Measurements from ENCODE around the gene SDHAF1. TPM values are rescaled to one million over a fixed set of nuclear protein-coding genes. Genes with fewer than 3 reads are reported as not detected.

The SDHAF1 gene
- total RNA-seq, 1 experiment from 2014 or later = 28.1 TPM

GRCh38 chr19:35996777-35997176, 1.8 kb downstream of the SDHAF1 start:
- H3K4me1 Mint-ChIP-seq (ENCODE audit: low read depth, unreplicated experiment) = peaks cover 11% of the 10 kb centered on the region
- BruUV-seq (replicated peaks) = no TSS peak
- Histone ChIP-seq H3K27me3 (replicated peaks; ENCODE audit: control insufficient read depth, insufficient read depth, low read length) (no peaks in the 10 kb centered on the region), H3K9me3 (no peaks in the 10 kb centered on the region), H3K36me3 (ENCODE audit: control insufficient read depth, insufficient read depth, low read length) (no peaks in the 10 kb centered on the region), H3K4me1 (no peaks in the 10 kb centered on the region; the same call in 1 of the 2 replicates), H3K4me3 (ENCODE audit: low read depth, low read length) (no peak overlapping the region)
- DNase-seq = no peak
- H3K4me3 Mint-ChIP-seq (ENCODE audit: unreplicated experiment) = peak overlapping the region; percentile 95
- no peaks in the 10 kb centered on the region for H3K27me3 Mint-ChIP-seq (ENCODE audit: insufficient read depth, unreplicated experiment)
- ChIA-PET CTCF (interaction anchor here (2.0 kb wide), 1 partner anchor 12 kb away, joined by 5 read pairs; the partner anchor contains the start of gene SYNE4), POLR2A (interaction anchor here (2.2 kb wide), 1 partner anchor 12 kb away, joined by 15 read pairs; the partner anchor contains the start of gene SYNE4)
- H3K27ac Mint-ChIP-seq (ENCODE audit: unreplicated experiment) = peak overlapping the region; percentile 75
- peaks cover 39% of the 10 kb centered on the region for H3K36me3 Mint-ChIP-seq (ENCODE audit: insufficient read depth, unreplicated experiment)
- H3K9me3 Mint-ChIP-seq (ENCODE audit: unreplicated experiment) = no peaks in the 10 kb centered on the region
- TF ChIP-seq, protein P1, sequence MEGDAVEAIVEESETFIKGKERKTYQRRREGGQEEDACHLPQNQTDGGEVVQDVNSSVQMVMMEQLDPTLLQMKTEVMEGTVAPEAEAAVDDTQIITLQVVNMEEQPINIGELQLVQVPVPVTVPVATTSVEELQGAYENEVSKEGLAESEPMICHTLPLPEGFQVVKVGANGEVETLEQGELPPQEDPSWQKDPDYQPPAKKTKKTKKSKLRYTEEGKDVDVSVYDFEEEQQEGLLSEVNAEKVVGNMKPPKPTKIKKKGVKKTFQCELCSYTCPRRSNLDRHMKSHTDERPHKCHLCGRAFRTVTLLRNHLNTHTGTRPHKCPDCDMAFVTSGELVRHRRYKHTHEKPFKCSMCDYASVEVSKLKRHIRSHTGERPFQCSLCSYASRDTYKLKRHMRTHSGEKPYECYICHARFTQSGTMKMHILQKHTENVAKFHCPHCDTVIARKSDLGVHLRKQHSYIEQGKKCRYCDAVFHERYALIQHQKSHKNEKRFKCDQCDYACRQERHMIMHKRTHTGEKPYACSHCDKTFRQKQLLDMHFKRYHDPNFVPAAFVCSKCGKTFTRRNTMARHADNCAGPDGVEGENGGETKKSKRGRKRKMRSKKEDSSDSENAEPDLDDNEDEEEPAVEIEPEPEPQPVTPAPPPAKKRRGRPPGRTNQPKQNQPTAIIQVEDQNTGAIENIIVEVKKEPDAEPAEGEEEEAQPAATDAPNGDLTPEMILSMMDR (IDR thresholded peaks at IDR 0.05; ENCODE audit: insufficient read depth in 1 of 2, low read depth in 1 of 2, low read length in 1 of 2, severe bottlenecking in 1 of 2, unreplicated experiment in 1 of 2) = no peak
- intact Hi-C loops (cut with micrococcal nuclease; ENCODE audit: unreplicated experiment) = no loop called here

GRCh38 chr19:36001605-36002004, 6.6 kb downstream of the SDHAF1 start:
- intact Hi-C loops (cut with micrococcal nuclease; ENCODE audit: unreplicated experiment) = no loop called here
- Mint-ChIP-seq H3K36me3 (ENCODE audit: insufficient read depth, unreplicated experiment) (peaks cover 49% of the 10 kb centered on the region), H3K27me3 (ENCODE audit: insufficient read depth, unreplicated experiment) (no peaks in the 10 kb centered on the region), H3K27ac (ENCODE audit: unreplicated experiment) (no peak overlapping the region), H3K9me3 (ENCODE audit: unreplicated experiment) (no peaks in the 10 kb centered on the region), H3K4me1 (ENCODE audit: low read depth, unreplicated experiment) (peaks cover 10% of the 10 kb centered on the region), H3K4me3 (ENCODE audit: unreplicated experiment) (no peak overlapping the region)
- ChIA-PET POLR2A (no interaction called here), CTCF (no interaction called here)
- H3K36me3 ChIP-seq (ENCODE audit: control insufficient read depth, insufficient read depth, low read length) = peaks cover 2% of the 10 kb centered on the region
- no peak for DNase-seq
- H3K4me1 ChIP-seq = no peaks in the 10 kb centered on the region; the same call in 1 of the 2 replicates
- no peaks in the 10 kb centered on the region for H3K27me3 ChIP-seq (replicated peaks; ENCODE audit: control insufficient read depth, insufficient read depth, low read length)
- no TSS peak for BruUV-seq (replicated peaks)
- TF ChIP-seq, protein P1 (IDR thresholded peaks at IDR 0.05; ENCODE audit: insufficient read depth in 1 of 2, low read depth in 1 of 2, low read length in 1 of 2, severe bottlenecking in 1 of 2, unreplicated experiment in 1 of 2) = no peak
- H3K9me3 ChIP-seq = no peaks in the 10 kb centered on the region
- no peak overlapping the region for H3K4me3 ChIP-seq (ENCODE audit: low read depth, low read length)

- no peaks in the 10 kb centered on the region; the same call in 1 of the 2 replicates for H3K4me1 ChIP-seq
- no peaks in the 10 kb centered on the region for H3K9me3 ChIP-seq
- H3K4me3 ChIP-seq (ENCODE audit: low read depth, low read length) = no peak overlapping the region
- peaks cover 6% of the 10 kb centered on the region for H3K4me1 Mint-ChIP-seq (ENCODE audit: low read depth, unreplicated experiment)
- no peaks in the 10 kb centered on the region for H3K9me3 Mint-ChIP-seq (ENCODE audit: unreplicated experiment)
- H3K4me3 Mint-ChIP-seq (ENCODE audit: unreplicated experiment) = no peak overlapping the region
- intact Hi-C loops (cut with micrococcal nuclease; ENCODE audit: unreplicated experiment) = no loop called here
- H3K27ac Mint-ChIP-seq (ENCODE audit: unreplicated experiment) = no peak overlapping the region
- no peak for DNase-seq
- TF ChIP-seq, protein P1 (IDR thresholded peaks at IDR 0.05; ENCODE audit: insufficient read depth in 1 of 2, low read depth in 1 of 2, low read length in 1 of 2, severe bottlenecking in 1 of 2, unreplicated experiment in 1 of 2) = no peak
- H3K27me3 Mint-ChIP-seq (ENCODE audit: insufficient read depth, unreplicated experiment) = no peaks in the 10 kb centered on the region
- POLR2A ChIA-PET = no interaction called here
- peaks cover 41% of the 10 kb centered on the region for H3K36me3 Mint-ChIP-seq (ENCODE audit: insufficient read depth, unreplicated experiment)
- CTCF ChIA-PET = interaction anchor here (1.4 kb wide), 1 partner anchor 11 kb away, joined by 3 read pairs; the partner anchor contains the start of gene ALKBH6
- no peaks in the 10 kb centered on the region for H3K27me3 ChIP-seq (replicated peaks; ENCODE audit: control insufficient read depth, insufficient read depth, low read length)
- peaks cover 2% of the 10 kb centered on the region for H3K36me3 ChIP-seq (ENCODE audit: control insufficient read depth, insufficient read depth, low read length)
- no TSS peak for BruUV-seq (replicated peaks)
These were observed 8.3 kb downstream of the SDHAF1 start for GRCh38 chr19:36003284-36003683.

All from Caco-2 (cell line).